GM12891 (cell line): ENCODE measurements around the gene NEK8.

ENCODE experiments used
- POLR2A ChIP-seq: IDR thresholded peaks from 2 replicates; pipeline ENCODE4 v1.6.1; 2011; ENCODE audit warnings: low read depth, low read length, control low read depth
- POLR2AphosphoS5 ChIP-seq: IDR thresholded peaks from 2 replicates; pipeline ENCODE4 v1.6.1; 2011; ENCODE audit warnings: low read depth, low read length, control low read depth
- POU2F2 ChIP-seq: IDR thresholded peaks from 2 replicates; pipeline ENCODE4 v1.6.1; 2011; ENCODE audit warnings: low read depth, mild to moderate bottlenecking, control low read depth, low read length, moderate library complexity
- SPI1 ChIP-seq: IDR thresholded peaks from 2 replicates; pipeline ENCODE4 v1.6.1; 2011; ENCODE audit warnings: low read depth, low read length, control low read depth
- TAF1 ChIP-seq: IDR thresholded peaks from 2 replicates; pipeline ENCODE4 v1.6.1; 2011; ENCODE audit warnings: low read depth, low read length, control low read depth

GRCh38 chr17:28783161-28783560, 54.6 kb downstream of the NEK8 start:
- TF ChIP-seq POLR2A (no peak), TAF1 (no peak), POLR2AphosphoS5 (no peak), SPI1 (no peak), POU2F2 (no peak)
